Cardiac septum (tissue), 1 donor: ENCODE measurements around the gene SPCS2. TPM values are rescaled to one million over a fixed set of nuclear protein-coding genes. Genes with fewer than 3 reads are reported as not detected.

ENCODE experiments used
- total RNA-seq: library from RNA; stranded (reverse); fragmentation: NEBNext Ultra II Directional; extraction: Animal tissue kit (Norgen Biotek cat#: 25700); gene quantifications from one replicate; pipeline ENCODE4 v1.2.1, GENCODE V29; 2021
- donor health status: DM: no; HTN: no; CAD: no.

SPCS2 gene
- total RNA-seq, 1 donor from 2014 or later: 86.9 TPM

Other genes starting within 250 kb of the SPCS2 start
- gene CHRDL2, start 217.8 kb upstream of the SPCS2 start, total RNA-seq: 4.9 TPM
- 11.1 TPM for gene RNF169, start 200.4 kb upstream of the SPCS2 start, total RNA-seq
- 5.2 TPM for gene XRRA1, start 175 bp upstream of the SPCS2 start, total RNA-seq
- 9.3 TPM for gene NEU3, start 39.7 kb downstream of the SPCS2 start, total RNA-seq
- gene OR2AT4, start 147.6 kb downstream of the SPCS2 start, total RNA-seq: not detected
- gene SLCO2B1, start 201.8 kb downstream of the SPCS2 start, total RNA-seq: 14.3 TPM